Neural cell (in vitro differentiated cells): ENCODE results near the gene FAM53B. TPM values are rescaled to one million over a fixed set of nuclear protein-coding genes. Genes with fewer than 3 reads are reported as not detected.

Experiments
- H2AFZ ChIP-seq: fragments of 200-600, 300-800 bp; sonication (generic), shearing (Covaris generic); 2 replicates; pipeline ENCODE4 v1.6.0; 2014; ENCODE audit warnings: low read depth, mild to moderate bottlenecking, antibody characterized with exemption, low read length, moderate library complexity
- H3F3A ChIP-seq: fragments of 200-600 bp; shearing (Covaris generic); 2 replicates; pipeline ENCODE4 v1.6.1; 2016; ENCODE audit warnings: mild to moderate bottlenecking, moderate library complexity, mixed read lengths, antibody characterized with exemption, low read length; ENCODE audit not compliant: insufficient read depth, poor library complexity, severe bottlenecking
- H3K27ac ChIP-seq: fragments of 200-600, 300-800 bp; sonication (generic), shearing (Covaris generic); 2 replicates; pipeline ENCODE4 v1.5.1; 2014; ENCODE audit warnings: mild to moderate bottlenecking, low read length, moderate library complexity
- H3K27me3 ChIP-seq: fragments of 300-800, 200-600 bp; sonication (generic), shearing (Covaris generic); 2 replicates; pipeline ENCODE4 v1.6.0; 2014; ENCODE audit warnings: mild to moderate bottlenecking, low read depth, low read length, moderate library complexity; ENCODE audit not compliant: insufficient read depth
- H3K36me3 ChIP-seq: fragments of 300-800, 200-600 bp; sonication (generic), shearing (Covaris generic); 2 replicates; pipeline ENCODE4 v1.5.1; 2014; ENCODE audit warnings: mild to moderate bottlenecking, antibody characterized with exemption, low read length, moderate library complexity; ENCODE audit not compliant: insufficient read depth
- H3K4me2 ChIP-seq: fragments of 300-800, 200-600 bp; sonication (generic), shearing (Covaris generic); 2 replicates; pipeline ENCODE4 v1.6.0; 2014; ENCODE audit warnings: mild to moderate bottlenecking, low read length
- H3K4me3 ChIP-seq: fragments of 300-800, 200-600 bp; sonication (generic), shearing (Covaris generic); 2 replicates; pipeline ENCODE4 v1.5.1; 2014; ENCODE audit warnings: mild to moderate bottlenecking, low read length, moderate library complexity
- H3K79me2 ChIP-seq: fragments of 200-600 bp; shearing (Covaris generic); replicated peaks from 2 replicates; pipeline ENCODE4 v1.6.0; 2014; ENCODE audit warnings: mild to moderate bottlenecking, low read length, moderate library complexity; ENCODE audit not compliant: insufficient read depth
- H3K9ac ChIP-seq: fragments of 300-800, 200-600 bp; sonication (generic), shearing (Covaris generic); 2 replicates; pipeline ENCODE4 v1.6.1; 2016; ENCODE audit warnings: mild to moderate bottlenecking, low read length, mixed read lengths
- H3K9me2 ChIP-seq: fragments of 200-600 bp; shearing (Covaris generic); 2 replicates; pipeline ENCODE4 v1.6.1; 2016; ENCODE audit warnings: mild to moderate bottlenecking, low read length, mixed read lengths; ENCODE audit not compliant: insufficient read depth
- H3K9me3 ChIP-seq: fragments of 200-600, 300-800 bp; sonication (generic), shearing (Covaris generic); 2 replicates; pipeline ENCODE4 v1.6.1; 2016; ENCODE audit warnings: mild to moderate bottlenecking, mixed run types, low read length, moderate library complexity, mixed read lengths
- H4K20me1 ChIP-seq: fragments of 200-600 bp; shearing (Covaris generic); 2 replicates; pipeline ENCODE4 v1.6.1; 2016; ENCODE audit warnings: mild to moderate bottlenecking, mixed run types; ENCODE audit not compliant: insufficient read depth
- CTCF ChIP-seq: fragments of 450-650 bp; IDR thresholded peaks from 2 replicates; pipeline ENCODE4 v1.5.1; 2014; ENCODE audit warnings: antibody characterized with exemption, mild to moderate bottlenecking, moderate library complexity; ENCODE audit not compliant: poor library complexity, severe bottlenecking
- EP300 ChIP-seq: fragments of 450-650 bp; conservative IDR thresholded peaks from 2 replicates; pipeline ENCODE4 v1.6.1; 2014; ENCODE audit warnings: antibody characterized with exemption, mild to moderate bottlenecking, moderate library complexity; ENCODE audit not compliant: poor library complexity, severe bottlenecking
- EZH2 ChIP-seq: fragments of 200-600, 300-800 bp; shearing (Covaris generic), sonication (generic); IDR thresholded peaks from 2 replicates; pipeline ENCODE4 v1.6.1; 2014; ENCODE audit warnings: antibody characterized with exemption, low read length, borderline replicate concordance, mild to moderate bottlenecking; ENCODE audit not compliant: insufficient read depth, poor library complexity, severe bottlenecking
- MXI1 ChIP-seq: fragments of 450-650 bp; conservative IDR thresholded peaks from 2 replicates; pipeline ENCODE4 v1.6.1; 2014; ENCODE audit warnings: antibody characterized with exemption, mild to moderate bottlenecking; ENCODE audit not compliant: poor library complexity, severe bottlenecking
- POLR2AphosphoS5 ChIP-seq: IDR thresholded peaks from 2 replicates; pipeline ENCODE4 v1.6.1; 2012
- RAD21 ChIP-seq: fragments of 450-650 bp; conservative IDR thresholded peaks from 2 replicates; pipeline ENCODE4 v1.6.1; 2014; ENCODE audit warnings: antibody characterized with exemption, mild to moderate bottlenecking, moderate library complexity
- SMC3 ChIP-seq: fragments of 450-650 bp; conservative IDR thresholded peaks from 2 replicates; pipeline ENCODE4 v1.6.1; 2014; ENCODE audit warnings: antibody characterized with exemption, mild to moderate bottlenecking, moderate library complexity; ENCODE audit not compliant: poor library complexity
- TAF1 ChIP-seq: IDR thresholded peaks from 2 replicates; pipeline ENCODE4 v1.6.1; 2012; ENCODE audit warnings: low read depth
- polyA plus RNA-seq: library from polyadenylated mRNA; depleted of rRNA; stranded (reverse); fragments of >200 nt; gene quantifications from 2 replicates; pipeline ENCODE4 v1.2.3, GENCODE V29; 2014
- TF ChIP-seq, protein P1 (sequence below): IDR thresholded peaks from 2 replicates; pipeline ENCODE4 v1.6.1; 2012; ENCODE audit warnings: borderline replicate concordance

The FAM53B gene
- polyA plus RNA-seq, 1 donor from 2014 or later = 21.8 TPM

DNA sequence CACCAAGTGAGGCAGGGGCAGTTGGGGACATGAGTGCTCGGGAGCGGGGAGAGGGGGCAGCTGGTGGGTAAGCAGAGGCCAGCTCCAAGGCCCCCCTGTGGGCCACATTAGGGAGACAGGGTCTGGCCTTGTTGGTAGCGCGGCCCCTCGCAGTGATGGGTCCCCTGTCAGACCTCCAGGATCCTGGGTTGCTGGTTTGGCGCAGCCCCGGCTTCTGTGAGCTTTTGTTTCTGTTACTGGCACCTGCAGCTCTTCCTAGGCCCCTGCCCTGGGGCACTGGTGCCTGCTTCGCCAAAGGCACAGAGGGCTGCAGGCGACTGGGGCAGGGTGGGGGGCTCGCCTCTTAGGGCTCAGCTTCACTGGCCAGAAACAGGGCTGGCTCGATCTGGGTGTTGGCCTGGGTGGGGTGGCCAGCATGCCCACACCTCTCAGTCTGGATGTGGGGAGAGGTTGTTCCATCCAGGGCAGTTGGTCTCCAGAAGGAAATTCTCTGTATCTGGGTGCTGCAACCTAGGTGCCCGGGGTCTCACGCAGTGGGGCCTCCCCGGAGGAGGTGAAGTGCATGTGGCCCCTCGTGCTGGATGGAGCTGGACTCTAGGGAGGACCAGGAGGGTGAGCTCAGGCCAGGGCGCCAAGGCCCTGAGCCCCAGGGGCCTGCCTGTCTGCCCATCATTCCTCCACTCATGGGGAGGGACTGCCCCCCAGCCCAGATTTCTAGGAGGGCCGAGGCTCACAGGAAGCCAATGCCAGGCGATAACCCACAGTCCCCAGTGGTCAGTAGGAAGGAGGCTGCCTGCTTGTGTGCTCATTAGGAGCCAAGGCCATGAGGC is 143.9 kb downstream of the FAM53B start:
- no peaks in the 10 kb centered on the region for H3K9me2 ChIP-seq
- no peak overlapping the region for H3K27ac ChIP-seq
- no peaks in the 10 kb centered on the region for H3F3A ChIP-seq
- no peaks in the 10 kb centered on the region for H3K36me3 ChIP-seq
- no peak overlapping the region for H3K4me2 ChIP-seq
- no peaks in the 10 kb centered on the region for H3K27me3 ChIP-seq
- no peaks in the 10 kb centered on the region for H3K79me2 ChIP-seq
- no peaks in the 10 kb centered on the region for H4K20me1 ChIP-seq
- no peak for TF ChIP-seq POLR2AphosphoS5
- TF ChIP-seq EZH2 = no peak
- TF ChIP-seq RAD21 = no peak
- no peak for TF ChIP-seq CTCF
- no peak for TF ChIP-seq MXI1
- no peak for TF ChIP-seq TAF1
- no peak for TF ChIP-seq EP300
- TF ChIP-seq, protein P1, sequence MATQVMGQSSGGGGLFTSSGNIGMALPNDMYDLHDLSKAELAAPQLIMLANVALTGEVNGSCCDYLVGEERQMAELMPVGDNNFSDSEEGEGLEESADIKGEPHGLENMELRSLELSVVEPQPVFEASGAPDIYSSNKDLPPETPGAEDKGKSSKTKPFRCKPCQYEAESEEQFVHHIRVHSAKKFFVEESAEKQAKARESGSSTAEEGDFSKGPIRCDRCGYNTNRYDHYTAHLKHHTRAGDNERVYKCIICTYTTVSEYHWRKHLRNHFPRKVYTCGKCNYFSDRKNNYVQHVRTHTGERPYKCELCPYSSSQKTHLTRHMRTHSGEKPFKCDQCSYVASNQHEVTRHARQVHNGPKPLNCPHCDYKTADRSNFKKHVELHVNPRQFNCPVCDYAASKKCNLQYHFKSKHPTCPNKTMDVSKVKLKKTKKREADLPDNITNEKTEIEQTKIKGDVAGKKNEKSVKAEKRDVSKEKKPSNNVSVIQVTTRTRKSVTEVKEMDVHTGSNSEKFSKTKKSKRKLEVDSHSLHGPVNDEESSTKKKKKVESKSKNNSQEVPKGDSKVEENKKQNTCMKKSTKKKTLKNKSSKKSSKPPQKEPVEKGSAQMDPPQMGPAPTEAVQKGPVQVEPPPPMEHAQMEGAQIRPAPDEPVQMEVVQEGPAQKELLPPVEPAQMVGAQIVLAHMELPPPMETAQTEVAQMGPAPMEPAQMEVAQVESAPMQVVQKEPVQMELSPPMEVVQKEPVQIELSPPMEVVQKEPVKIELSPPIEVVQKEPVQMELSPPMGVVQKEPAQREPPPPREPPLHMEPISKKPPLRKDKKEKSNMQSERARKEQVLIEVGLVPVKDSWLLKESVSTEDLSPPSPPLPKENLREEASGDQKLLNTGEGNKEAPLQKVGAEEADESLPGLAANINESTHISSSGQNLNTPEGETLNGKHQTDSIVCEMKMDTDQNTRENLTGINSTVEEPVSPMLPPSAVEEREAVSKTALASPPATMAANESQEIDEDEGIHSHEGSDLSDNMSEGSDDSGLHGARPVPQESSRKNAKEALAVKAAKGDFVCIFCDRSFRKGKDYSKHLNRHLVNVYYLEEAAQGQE = no peak
- TF ChIP-seq SMC3 = no peak
- H3K4me3 ChIP-seq = no peak overlapping the region
- no peak overlapping the region for H2AFZ ChIP-seq
- H3K9ac ChIP-seq = no peak overlapping the region
- H3K9me3 ChIP-seq = no peaks in the 10 kb centered on the region

- no peak overlapping the region for H3K27ac ChIP-seq
- H3F3A ChIP-seq = no peaks in the 10 kb centered on the region
- H3K36me3 ChIP-seq = no peaks in the 10 kb centered on the region
- H3K27me3 ChIP-seq = no peaks in the 10 kb centered on the region
- H3K4me3 ChIP-seq = no peak overlapping the region
- no peak overlapping the region for H3K9ac ChIP-seq
- H3K9me3 ChIP-seq = no peaks in the 10 kb centered on the region
- no peaks in the 10 kb centered on the region for H3K9me2 ChIP-seq
- no peak for TF ChIP-seq SMC3
- TF ChIP-seq, protein P1 = no peak
- no peak for TF ChIP-seq EP300
- TF ChIP-seq TAF1 = no peak
- no peak for TF ChIP-seq POLR2AphosphoS5
- TF ChIP-seq CTCF = no peak
- no peak for TF ChIP-seq MXI1
- no peak for TF ChIP-seq RAD21
- no peak for TF ChIP-seq EZH2
- no peaks in the 10 kb centered on the region for H4K20me1 ChIP-seq
- no peak overlapping the region for H3K4me2 ChIP-seq
- no peak overlapping the region for H2AFZ ChIP-seq
- H3K79me2 ChIP-seq = no peaks in the 10 kb centered on the region
Measured at GRCh38 chr10:124599588-124600050, 144.6 kb downstream of the FAM53B start.
